ENCODE data around the gene OOSP1.

The OOSP1 gene

GRCh38 chr11:59931688-59932087 is 6.5 kb upstream of the OOSP1 start:
- TF ChIP-seq CTCF (IDR thresholded peaks at IDR 0.05; ENCODE audit: insufficient read depth, low read length, poor library complexity, severe bottlenecking), result no peak
- Histone ChIP-seq H3K36me3 (ENCODE audit: control insufficient read depth, insufficient read depth, low read length) (no peaks in the 10 kb centered on the region), H3K27me3 (replicated peaks; ENCODE audit: control insufficient read depth, insufficient read depth, low read length) (no peaks in the 10 kb centered on the region), H3K4me3 (replicated peaks; ENCODE audit: low read depth, low read length) (no peak overlapping the region)
- no peak for DNase-seq (ENCODE audit: extremely low read depth, insufficient read length)

- H3K4me3 ChIP-seq (replicated peaks; ENCODE audit: low read depth, low read length), result no peak overlapping the region
- no peak for DNase-seq (ENCODE audit: extremely low read depth, insufficient read length)
- no peaks in the 10 kb centered on the region for H3K36me3 ChIP-seq (ENCODE audit: control insufficient read depth, insufficient read depth, low read length)
- H3K27me3 ChIP-seq (replicated peaks; ENCODE audit: control insufficient read depth, insufficient read depth, low read length), result no peaks in the 10 kb centered on the region
- TF ChIP-seq CTCF (IDR thresholded peaks at IDR 0.05; ENCODE audit: insufficient read depth, low read length, poor library complexity, severe bottlenecking), result no peak
These were observed 486 bp downstream of the OOSP1 start for GRCh38 chr11:59938718-59939117.

- H3K36me3 ChIP-seq (ENCODE audit: control insufficient read depth, insufficient read depth, low read length), result no peaks in the 10 kb centered on the region
- no peaks in the 10 kb centered on the region for H3K27me3 ChIP-seq (replicated peaks; ENCODE audit: control insufficient read depth, insufficient read depth, low read length)
- no peak for TF ChIP-seq CTCF (IDR thresholded peaks at IDR 0.05; ENCODE audit: insufficient read depth, low read length, poor library complexity, severe bottlenecking)
- no peak overlapping the region for H3K4me3 ChIP-seq (replicated peaks; ENCODE audit: low read depth, low read length)
- no peak for DNase-seq (ENCODE audit: extremely low read depth, insufficient read length)
These were observed 1.2 kb downstream of the OOSP1 start for GRCh38 chr11:59939482-59939881.

- no peaks in the 10 kb centered on the region for H3K36me3 ChIP-seq (ENCODE audit: control insufficient read depth, insufficient read depth, low read length)
- no peak for DNase-seq (ENCODE audit: extremely low read depth, insufficient read length)
- TF ChIP-seq CTCF (IDR thresholded peaks at IDR 0.05; ENCODE audit: insufficient read depth, low read length, poor library complexity, severe bottlenecking), result no peak
- H3K27me3 ChIP-seq (replicated peaks; ENCODE audit: control insufficient read depth, insufficient read depth, low read length), result no peaks in the 10 kb centered on the region
- H3K4me3 ChIP-seq (replicated peaks; ENCODE audit: low read depth, low read length), result no peak overlapping the region
These were observed 2.9 kb downstream of the OOSP1 start for GRCh38 chr11:59941091-59941490.

GRCh38 chr11:59943997-59944714 is 5.9 kb downstream of the OOSP1 start:
- Histone ChIP-seq H3K36me3 (ENCODE audit: control insufficient read depth, insufficient read depth, low read length) (no peaks in the 10 kb centered on the region), H3K4me3 (replicated peaks; ENCODE audit: low read depth, low read length) (no peak overlapping the region), H3K27me3 (replicated peaks; ENCODE audit: control insufficient read depth, insufficient read depth, low read length) (no peaks in the 10 kb centered on the region)
- no peak for TF ChIP-seq CTCF (IDR thresholded peaks at IDR 0.05; ENCODE audit: insufficient read depth, low read length, poor library complexity, severe bottlenecking)
- DNase-seq (ENCODE audit: extremely low read depth, insufficient read length), result no peak

GRCh38 chr11:59944720-59945119 is 6.5 kb downstream of the OOSP1 start:
- no peak overlapping the region for H3K4me3 ChIP-seq (replicated peaks; ENCODE audit: low read depth, low read length)
- TF ChIP-seq CTCF (IDR thresholded peaks at IDR 0.05; ENCODE audit: insufficient read depth, low read length, poor library complexity, severe bottlenecking), result no peak
- no peaks in the 10 kb centered on the region for H3K36me3 ChIP-seq (ENCODE audit: control insufficient read depth, insufficient read depth, low read length)
- no peaks in the 10 kb centered on the region for H3K27me3 ChIP-seq (replicated peaks; ENCODE audit: control insufficient read depth, insufficient read depth, low read length)
- no peak for DNase-seq (ENCODE audit: extremely low read depth, insufficient read length)

Data from GM06990 (cell line).